ENCODE measurements around the gene NT5C2. TPM values are rescaled to one million over a fixed set of nuclear protein-coding genes. Genes with fewer than 3 reads are reported as not detected.

The NT5C2 gene
- total and polyA plus RNA-seq, 2 donors (not counting 3 experiments of a cell fraction or from before 2014, with no cell fraction given): 47.2 to 69.9 TPM

DNA sequence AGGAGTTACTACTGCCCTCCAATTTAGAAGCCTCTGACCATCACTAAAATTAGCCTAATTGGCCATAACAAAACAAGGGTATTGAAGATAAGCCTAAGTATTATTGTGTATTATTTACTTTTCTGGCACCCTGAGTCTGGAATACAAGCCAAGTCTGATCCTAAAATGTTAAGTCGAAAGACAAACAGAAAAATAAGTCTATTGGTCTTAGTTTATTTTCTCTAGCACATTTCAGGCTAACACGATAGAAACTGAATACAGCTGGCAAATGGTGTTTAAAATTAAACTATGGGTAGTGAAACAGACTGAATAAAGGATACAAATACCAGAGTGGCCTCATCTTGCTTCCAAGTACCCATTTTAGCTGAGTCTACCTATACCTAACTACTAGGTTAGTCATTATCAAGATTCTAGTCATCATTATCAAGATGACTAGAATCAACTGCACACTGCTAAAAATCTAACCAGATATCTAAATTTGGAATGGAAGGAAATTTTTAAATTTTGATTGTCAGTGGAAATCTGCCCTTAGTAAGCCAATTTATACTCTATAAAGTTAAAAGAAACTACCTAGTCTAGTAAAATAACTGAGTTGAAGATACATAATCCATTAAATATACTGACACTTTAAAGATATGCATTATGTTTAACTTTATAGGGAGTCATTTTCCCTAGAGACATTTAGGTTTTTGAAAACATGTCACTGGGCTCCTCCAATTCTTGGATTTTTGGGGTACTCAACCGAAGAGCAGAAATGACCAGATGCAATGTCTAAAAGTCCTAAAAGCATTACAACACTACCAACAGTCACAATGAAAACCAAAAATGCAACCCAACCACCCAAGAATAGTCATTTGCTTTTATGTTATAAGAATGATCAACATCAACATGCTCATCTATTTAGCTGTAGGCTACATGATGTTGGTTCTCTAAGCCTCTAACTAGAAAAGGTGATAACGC is 80.9 kb downstream of the NT5C2 start:
- Histone ChIP-seq H2AFZ (ENCODE audit: low read depth, low read length) (no peak overlapping the region), H4K20me1 (replicated peaks; ENCODE audit: control insufficient read depth, extremely low read depth, insufficient read depth, low read length) (no peaks in the 10 kb centered on the region), H3K27me3 (ENCODE audit: control insufficient read depth in 2 of 2, insufficient read depth in 2 of 2, low read length in 2 of 2) (no peaks in the 10 kb centered on the region), H3K79me2 (ENCODE audit: control insufficient read depth, insufficient read depth, low read length) (peaks cover 13% of the 10 kb centered on the region), H3K9me1 (replicated peaks; ENCODE audit: control insufficient read depth, extremely low read depth, insufficient read depth, low read length) (no peaks in the 10 kb centered on the region), H3K36me3 (ENCODE audit: control insufficient read depth in 2 of 2, extremely low read depth in 1 of 2, insufficient read depth in 2 of 2, low read length in 2 of 2) (no peaks in the 10 kb centered on the region), H3K4me3 (replicated peaks in 1 of 3; ENCODE audit: insufficient read depth in 1 of 3, low read depth in 1 of 3, low read length in 3 of 3) (no peak overlapping the region), H3K4me2 (ENCODE audit: insufficient read depth, low read length) (no peak overlapping the region), H3K4me1 (ENCODE audit: control insufficient read depth, extremely low read depth, insufficient read depth, low read length) (no peaks in the 10 kb centered on the region), H3K9ac (replicated peaks; ENCODE audit: extremely low read depth, insufficient read depth, low read length) (no peak overlapping the region), H3K9me3 (replicated peaks; ENCODE audit: control insufficient read depth, insufficient read depth, low read length) (no peaks in the 10 kb centered on the region), H3K27ac (ENCODE audit: insufficient read depth, low read depth, low read length) (no peak overlapping the region)
- TF ChIP-seq POLR2AphosphoS5 (IDR thresholded peaks at IDR 0.05; ENCODE audit: insufficient read depth, low read depth, low read length) (no peak), POLR2A (IDR thresholded peaks at IDR 0.05; ENCODE audit: low read depth, low read length) (no peak), GATA2 (IDR thresholded peaks at IDR 0.05; ENCODE audit: insufficient read depth, insufficient read length, low read depth, low read length) (no peak), JUN (IDR thresholded peaks at IDR 0.05; ENCODE audit: borderline replicate concordance, insufficient read depth, insufficient read length, low read depth) (no peak)
- TF ChIP-seq, protein P1, sequence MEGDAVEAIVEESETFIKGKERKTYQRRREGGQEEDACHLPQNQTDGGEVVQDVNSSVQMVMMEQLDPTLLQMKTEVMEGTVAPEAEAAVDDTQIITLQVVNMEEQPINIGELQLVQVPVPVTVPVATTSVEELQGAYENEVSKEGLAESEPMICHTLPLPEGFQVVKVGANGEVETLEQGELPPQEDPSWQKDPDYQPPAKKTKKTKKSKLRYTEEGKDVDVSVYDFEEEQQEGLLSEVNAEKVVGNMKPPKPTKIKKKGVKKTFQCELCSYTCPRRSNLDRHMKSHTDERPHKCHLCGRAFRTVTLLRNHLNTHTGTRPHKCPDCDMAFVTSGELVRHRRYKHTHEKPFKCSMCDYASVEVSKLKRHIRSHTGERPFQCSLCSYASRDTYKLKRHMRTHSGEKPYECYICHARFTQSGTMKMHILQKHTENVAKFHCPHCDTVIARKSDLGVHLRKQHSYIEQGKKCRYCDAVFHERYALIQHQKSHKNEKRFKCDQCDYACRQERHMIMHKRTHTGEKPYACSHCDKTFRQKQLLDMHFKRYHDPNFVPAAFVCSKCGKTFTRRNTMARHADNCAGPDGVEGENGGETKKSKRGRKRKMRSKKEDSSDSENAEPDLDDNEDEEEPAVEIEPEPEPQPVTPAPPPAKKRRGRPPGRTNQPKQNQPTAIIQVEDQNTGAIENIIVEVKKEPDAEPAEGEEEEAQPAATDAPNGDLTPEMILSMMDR (IDR thresholded peaks at IDR 0.05; ENCODE audit: extremely low read depth in 1 of 2, insufficient read depth in 1 of 2, low read depth in 1 of 2, low read length in 2 of 2): no peak
- TF ChIP-seq, protein P2, sequence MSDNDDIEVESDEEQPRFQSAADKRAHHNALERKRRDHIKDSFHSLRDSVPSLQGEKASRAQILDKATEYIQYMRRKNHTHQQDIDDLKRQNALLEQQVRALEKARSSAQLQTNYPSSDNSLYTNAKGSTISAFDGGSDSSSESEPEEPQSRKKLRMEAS (IDR thresholded peaks at IDR 0.05; ENCODE audit: insufficient read depth, insufficient read length): no peak
- FAIRE-seq: no peak
- intact Hi-C loops (cut with micrococcal nuclease) (no loop called here), dilution Hi-C loops (cut with MboI; ENCODE audit: extremely low pct_ligation_motif_present, low sequenced_read_pairs) (no loop called here)
- no peak for DNase-seq (ENCODE audit: low read depth, low spot score)
- POLR2A ChIA-PET: interaction anchor here (0.7 kb wide), 1 partner anchor 223 kb away, joined by 3 read pairs; no protein-coding TSS in a partner anchor
- no TSS peak for BruUV-seq (replicated peaks)
- CTCF ChIA-PET: interaction anchor here (1.1 to 4.6 kb wide), 3 partner anchors 132 to 165 kb away, joined by 3 to 42 read pairs (median 9); partner anchors contain the start of gene INA

Data from endothelial cell of umbilical vein (primary cell).